ENCODE results near the gene KCNC3.
A peak's percentile ranks its signal among the peaks of the same experiment; 100 is the strongest.
"Not testable (repeated sequence)": the region's sequence is repeated elsewhere in the genome, so short reads cannot be mapped to it uniquely, and the experiment has no call there.

Gene KCNC3

GRCh38 chr19:50362030-50362412, 32.8 kb upstream of the KCNC3 start:
- no peak for DNase-seq (ENCODE audit: low read depth in 1 of 2, low spot score in 1 of 2)
- TF ChIP-seq JUND (IDR thresholded peaks at IDR 0.05; ENCODE audit: low read depth), result no peak
- in situ Hi-C loops (cut with HindIII; ENCODE audit: low pct_unique_long_range_greater_than_20kb, low sequenced_read_pairs), result no loop called here

- no peak for TF ChIP-seq JUND (IDR thresholded peaks at IDR 0.05; ENCODE audit: low read depth)
- in situ Hi-C loops (cut with HindIII; ENCODE audit: low pct_unique_long_range_greater_than_20kb, low sequenced_read_pairs), result no loop called here
- peak in 1 of 2 experiments; percentile 62 for DNase-seq (ENCODE audit: low read depth in 1 of 2, low spot score in 1 of 2)
Observed at GRCh38 chr19:50361290-50362029, 32.3 kb upstream of the KCNC3 start.

GRCh38 chr19:50359328-50359818, 30.2 kb upstream of the KCNC3 start:
- in situ Hi-C loops (cut with HindIII; ENCODE audit: low pct_unique_long_range_greater_than_20kb, low sequenced_read_pairs), result no loop called here
- no peak for TF ChIP-seq JUND (IDR thresholded peaks at IDR 0.05; ENCODE audit: low read depth)
- DNase-seq (ENCODE audit: low read depth in 1 of 2, low spot score in 1 of 2), result no peak

DNA sequence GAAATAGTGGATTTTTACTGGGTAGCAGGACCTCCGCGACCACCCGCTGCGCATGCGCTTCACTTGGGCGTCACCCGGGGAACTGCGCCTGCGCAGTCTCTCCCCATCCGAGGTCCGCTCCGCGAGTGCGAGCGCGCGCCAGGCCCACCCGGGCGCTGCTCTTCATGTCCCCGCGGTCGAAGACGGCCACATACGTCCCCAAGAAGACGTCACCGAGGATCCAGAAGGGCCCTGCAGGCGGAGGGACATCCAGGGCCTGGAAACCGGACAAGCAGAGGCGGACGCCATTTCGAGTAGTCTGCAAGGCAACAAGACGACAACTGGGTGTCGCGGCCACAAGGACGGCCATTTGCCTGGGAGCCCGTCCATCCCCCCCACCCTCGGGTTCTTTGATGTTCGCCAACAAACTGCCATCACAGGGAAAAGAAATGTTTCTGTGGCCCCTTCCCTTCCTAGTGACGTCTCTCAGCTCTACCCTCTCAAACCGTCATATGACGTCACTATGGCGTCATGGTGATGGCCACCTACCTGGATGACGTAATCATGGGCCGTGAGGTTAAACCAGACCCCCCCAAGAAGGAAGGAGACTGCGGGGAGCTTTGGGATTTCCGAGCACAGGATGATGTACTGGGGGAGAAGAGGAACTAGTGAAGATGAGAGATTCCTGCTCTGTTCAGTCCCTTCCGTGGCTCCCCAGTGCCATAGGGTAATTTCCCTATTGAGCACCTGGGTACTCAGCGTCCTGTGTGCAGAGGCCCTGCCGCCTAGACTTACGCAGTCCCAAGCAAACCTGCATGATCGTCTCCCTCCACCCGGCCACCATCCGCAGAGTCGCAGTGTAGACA, 29.5 kb upstream of the KCNC3 start:
- in situ Hi-C loops (cut with HindIII; ENCODE audit: low pct_unique_long_range_greater_than_20kb, low sequenced_read_pairs), result no loop called here
- DNase-seq (ENCODE audit: low read depth in 1 of 2, low spot score in 1 of 2), result no peak
- TF ChIP-seq JUND (IDR thresholded peaks at IDR 0.05; ENCODE audit: low read depth), result no peak

DNA sequence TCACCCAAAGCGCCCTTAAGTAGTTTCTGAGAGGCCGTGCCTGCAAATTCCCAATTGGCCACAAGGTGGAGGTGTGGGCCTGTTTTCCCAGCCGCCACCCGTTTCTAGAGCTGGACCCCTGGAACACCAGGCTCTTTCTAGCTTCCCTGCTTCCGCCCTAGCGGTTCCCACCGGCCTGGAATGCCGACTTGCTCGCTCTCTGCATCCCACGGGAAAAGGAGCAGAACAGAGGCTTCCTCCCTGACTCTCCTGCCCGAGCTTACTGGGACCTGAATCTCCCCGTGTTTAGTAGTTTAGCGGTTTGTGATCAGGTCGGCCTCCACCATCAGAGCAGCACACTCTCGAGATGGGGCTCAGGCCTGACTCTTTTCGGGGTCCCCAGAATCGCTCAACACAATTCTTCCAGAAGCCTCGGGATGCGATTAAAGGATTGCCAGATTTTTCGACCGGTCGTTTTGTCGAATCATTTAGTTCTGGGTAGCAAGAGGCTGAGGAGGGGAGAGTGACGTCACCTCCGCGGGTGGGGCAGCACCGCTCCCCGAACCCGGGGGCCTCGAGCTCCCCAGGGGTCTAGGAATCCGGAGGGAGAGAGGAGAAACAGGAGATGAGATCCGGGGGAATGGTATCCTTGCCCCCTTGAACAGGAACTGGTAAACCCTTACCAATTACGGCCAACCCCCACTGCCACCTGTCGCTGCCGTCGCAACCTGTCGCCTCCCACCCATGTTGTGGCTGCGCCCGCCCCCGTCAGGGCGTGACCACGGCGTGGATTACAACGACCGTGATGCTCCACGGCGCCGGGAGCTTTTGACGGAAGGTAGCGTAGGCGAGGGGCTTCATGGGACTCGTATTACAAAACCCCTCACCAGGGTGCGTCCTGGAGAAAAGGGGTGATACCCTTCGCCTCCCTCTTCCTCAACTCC, 28.3 kb upstream of the KCNC3 start:
- peak; percentile 21 to 63 for DNase-seq (ENCODE audit: low read depth in 1 of 2, low spot score in 1 of 2)
- TF ChIP-seq JUND (IDR thresholded peaks at IDR 0.05; ENCODE audit: low read depth), result no peak
- in situ Hi-C loops (cut with HindIII; ENCODE audit: low pct_unique_long_range_greater_than_20kb, low sequenced_read_pairs), result no loop called here

DNA sequence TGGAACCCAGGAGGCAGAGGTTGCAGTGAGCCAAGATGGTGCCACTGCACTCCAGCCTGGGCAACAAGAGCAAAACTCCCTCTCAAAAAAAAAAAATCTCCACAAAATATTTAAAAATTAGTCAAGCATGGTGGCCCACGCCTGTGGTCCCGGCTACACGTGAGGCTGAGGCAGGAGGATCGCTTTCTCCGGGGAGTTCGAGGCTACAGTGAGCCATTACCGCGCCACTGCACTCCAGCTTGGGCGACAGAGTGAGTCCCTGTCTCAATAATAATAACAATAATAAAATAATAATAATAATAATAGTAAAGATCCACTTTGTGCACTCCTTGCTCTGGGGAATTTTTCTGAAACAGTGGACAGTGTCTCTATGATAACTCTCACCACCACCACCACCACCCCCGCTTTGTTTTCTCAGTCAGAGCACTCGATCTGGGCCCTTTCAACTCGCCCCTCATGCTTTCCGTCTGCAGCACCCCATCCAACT, 27.6 kb upstream of the KCNC3 start:
- in situ Hi-C loops (cut with HindIII; ENCODE audit: low pct_unique_long_range_greater_than_20kb, low sequenced_read_pairs), result no loop called here

GRCh38 chr19:50353487-50353880, 24.3 kb upstream of the KCNC3 start:
- DNase-seq (ENCODE audit: low read depth in 1 of 2, low spot score in 1 of 2); in situ Hi-C loops (cut with HindIII; ENCODE audit: low pct_unique_long_range_greater_than_20kb, low sequenced_read_pairs): not testable (repeated sequence)

More for the DNA sequence above, 27.6 kb upstream of the KCNC3 start:
- no peak for TF ChIP-seq JUND (IDR thresholded peaks at IDR 0.05; ENCODE audit: low read depth)
- DNase-seq (ENCODE audit: low read depth in 1 of 2, low spot score in 1 of 2), result no peak

DNA sequence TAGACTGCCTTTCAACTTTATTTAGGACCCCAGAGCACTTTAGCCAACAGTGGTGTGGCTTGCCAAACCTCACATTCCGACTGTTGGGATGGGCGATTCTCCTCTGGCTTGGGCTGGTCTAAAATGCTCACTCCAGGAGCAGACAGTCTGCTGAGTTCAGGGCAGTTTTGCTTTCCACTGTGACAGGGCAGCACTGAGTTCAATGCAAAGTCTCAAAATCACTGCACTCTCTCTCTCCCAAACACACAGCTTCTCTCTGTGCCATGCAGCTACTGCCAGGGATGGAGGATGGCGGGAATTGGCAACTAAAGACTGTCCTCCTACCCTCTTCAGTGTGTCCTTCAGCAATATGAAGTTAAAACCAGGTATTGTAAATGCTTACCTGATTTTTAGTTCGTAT, 23.1 kb upstream of the KCNC3 start:
- no peak for TF ChIP-seq JUND (IDR thresholded peaks at IDR 0.05; ENCODE audit: low read depth)
- in situ Hi-C loops (cut with HindIII; ENCODE audit: low pct_unique_long_range_greater_than_20kb, low sequenced_read_pairs), result no loop called here
- DNase-seq (ENCODE audit: low read depth in 1 of 2, low spot score in 1 of 2), result no peak

GRCh38 chr19:50349277-50350057, 20.3 kb upstream of the KCNC3 start:
- in situ Hi-C loops (cut with HindIII; ENCODE audit: low pct_unique_long_range_greater_than_20kb, low sequenced_read_pairs), result no loop called here
- no peak for TF ChIP-seq JUND (IDR thresholded peaks at IDR 0.05; ENCODE audit: low read depth)
- no peak for DNase-seq (ENCODE audit: low read depth in 1 of 2, low spot score in 1 of 2)

GRCh38 chr19:50347089-50347581, 18.0 kb upstream of the KCNC3 start:
- DNase-seq (ENCODE audit: low read depth in 1 of 2, low spot score in 1 of 2); in situ Hi-C loops (cut with HindIII; ENCODE audit: low pct_unique_long_range_greater_than_20kb, low sequenced_read_pairs): not testable (repeated sequence)

DNA sequence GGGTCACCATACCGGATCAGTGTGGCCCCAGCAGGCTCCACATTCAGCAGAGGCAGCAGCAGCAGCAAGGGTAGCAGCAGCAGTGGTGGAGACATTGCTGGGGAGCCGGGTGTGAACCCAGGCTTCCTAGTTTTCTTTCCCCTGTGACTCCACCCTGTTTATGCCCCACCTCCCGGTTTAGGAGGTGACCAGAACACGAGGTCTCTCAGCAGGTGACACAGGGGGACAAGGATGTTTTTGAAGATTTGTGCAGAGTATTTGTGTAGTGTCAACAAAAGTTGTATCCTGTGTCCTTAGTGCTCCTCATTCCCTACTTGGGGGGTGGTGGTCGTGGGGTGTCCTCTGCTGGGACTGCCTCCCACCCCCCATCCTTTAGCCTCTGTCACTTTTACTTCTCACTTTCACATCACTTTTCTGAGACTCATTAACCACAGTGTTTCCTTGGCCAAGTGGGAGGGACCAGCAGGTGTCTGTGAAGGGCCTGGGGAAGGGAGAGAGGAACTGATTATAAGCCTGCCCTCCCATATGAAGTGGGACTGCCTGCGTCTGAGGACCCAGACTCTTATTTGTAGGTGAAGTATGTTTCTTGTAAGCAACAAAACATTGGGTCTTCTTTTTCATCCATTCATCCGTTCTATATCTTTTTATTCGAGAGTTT, 15.6 kb upstream of the KCNC3 start:
- no peak for TF ChIP-seq JUND (IDR thresholded peaks at IDR 0.05; ENCODE audit: low read depth)
- in situ Hi-C loops (cut with HindIII; ENCODE audit: low pct_unique_long_range_greater_than_20kb, low sequenced_read_pairs), result no loop called here
- DNase-seq (ENCODE audit: low read depth in 1 of 2, low spot score in 1 of 2), result no peak

All from T47D (cell line).